ENCODE results near the gene ELOB.
A peak's percentile ranks its signal among the peaks of the same experiment; 100 is the strongest.

The ELOB gene

GRCh38 chr16:2777231-2777902 is at the start of gene ELOB:
Gene ELOB (minus strand): TSS chr16:2777280. CDS start chr16:2777239, 41 bp downstream.
- peak; percentile 25 to 91 (median 79) for DNase-seq

GRCh38 chr16:2825906-2826305 is 48.8 kb upstream of the ELOB start:
- DNase-seq: no peak

- no peak for DNase-seq
These were observed 48.1 kb upstream of the ELOB start for GRCh38 chr16:2825049-2825742.

- DNase-seq: no peak
These were observed 47.5 kb upstream of the ELOB start for GRCh38 chr16:2824626-2825025.

GRCh38 chr16:2822496-2822895 is 45.4 kb upstream of the ELOB start:
- DNase-seq: no peak

GRCh38 chr16:2822158-2822495 is 45.0 kb upstream of the ELOB start:
- no peak for DNase-seq

- no peak for DNase-seq
These were observed 44.5 kb upstream of the ELOB start for GRCh38 chr16:2821487-2822157.

GRCh38 chr16:2820836-2821486 is 43.9 kb upstream of the ELOB start:
- DNase-seq: no peak

GRCh38 chr16:2819939-2820835 is 43.1 kb upstream of the ELOB start:
- no peak for DNase-seq

- DNase-seq: no peak
These were observed 42.3 kb upstream of the ELOB start for GRCh38 chr16:2819179-2819938.

- DNase-seq: no peak
These were observed 41.3 kb upstream of the ELOB start for GRCh38 chr16:2818272-2818876.

- DNase-seq: no peak
These were observed 40.5 kb upstream of the ELOB start for GRCh38 chr16:2817340-2818271.

- DNase-seq: no peak
These were observed 39.8 kb upstream of the ELOB start, which contains the start of gene PRSS21 for GRCh38 chr16:2816751-2817339. Gene PRSS21 (plus strand): TSS chr16:2817237. CDS start chr16:2817269, 32 bp downstream.

GRCh38 chr16:2815299-2815771 is 38.3 kb upstream of the ELOB start:
- DNase-seq: no peak

- DNase-seq: no peak
These were observed 37.6 kb upstream of the ELOB start for GRCh38 chr16:2814551-2815298.

- peak in 6 of 58 donors; percentile 1 to 35 (median 9) for DNase-seq
These were observed 36.7 kb upstream of the ELOB start for GRCh38 chr16:2813771-2814221.
